ENCODE data around the gene AKAP13. TPM values are rescaled to one million over a fixed set of nuclear protein-coding genes. Genes with fewer than 3 reads are reported as not detected.
"Not testable (repeated sequence)": the region's sequence is repeated elsewhere in the genome, so short reads cannot be mapped to it uniquely, and the experiment has no call there.

AKAP13 gene
- total RNA-seq, 2 experiments from 2014 or later, result 198 to 220 TPM

- Mint-ChIP-seq H3K36me3 (peaks cover 32% of the 10 kb centered on the region), H3K27ac (no peak overlapping the region), H3K4me3 (no peak overlapping the region), H3K9me3 (no peaks in the 10 kb centered on the region), H3K27me3 (no peaks in the 10 kb centered on the region), H3K4me1 (peaks cover 8% of the 10 kb centered on the region)
- DNase-seq (no peak), ATAC-seq (ENCODE audit: low read depth) (no peak)
- POLR2A ChIA-PET, result no interaction called here
Measured at GRCh38 chr15:85639752-85640381, 259.5 kb downstream of the AKAP13 start.

GRCh38 chr15:85642065-85642692 is 261.8 kb downstream of the AKAP13 start:
- Mint-ChIP-seq H3K27me3 (no peaks in the 10 kb centered on the region), H3K27ac (no peak overlapping the region), H3K4me3 (no peak overlapping the region), H3K36me3 (peaks cover 31% of the 10 kb centered on the region), H3K4me1 (peaks cover 19% of the 10 kb centered on the region), H3K9me3 (no peaks in the 10 kb centered on the region)
- ATAC-seq (ENCODE audit: low read depth) (no peak), DNase-seq (no peak)
- POLR2A ChIA-PET, result interaction anchor here (0.6 kb wide), 1 partner anchor 45 kb away, joined by 3 read pairs; no protein-coding TSS in a partner anchor

- POLR2A ChIA-PET, result no interaction called here
- DNase-seq, result no peak
- no peaks in the 10 kb centered on the region for H3K27me3 Mint-ChIP-seq
- H3K4me1 Mint-ChIP-seq, result peaks cover 20% of the 10 kb centered on the region
- H3K9me3 Mint-ChIP-seq, result no peaks in the 10 kb centered on the region
- H3K36me3 Mint-ChIP-seq, result peaks cover 29% of the 10 kb centered on the region
- ATAC-seq (ENCODE audit: low read depth), result no peak
- no peak overlapping the region for H3K27ac Mint-ChIP-seq
- no peak overlapping the region for H3K4me3 Mint-ChIP-seq
Measured at GRCh38 chr15:85642693-85643066, 262.3 kb downstream of the AKAP13 start.

- Mint-ChIP-seq H3K4me1 (peaks cover 31% of the 10 kb centered on the region), H3K4me3 (peak overlapping the region; percentile 35), H3K36me3 (peaks cover 20% of the 10 kb centered on the region)
Measured at GRCh38 chr15:85646538-85647091, 266.2 kb downstream of the AKAP13 start.

GRCh38 chr15:85649372-85649771 is 269.0 kb downstream of the AKAP13 start:
- Mint-ChIP-seq H3K27me3 (no peaks in the 10 kb centered on the region), H3K4me3 (peak overlapping the region; percentile 40)
- DNase-seq, result no peak

More at GRCh38 chr15:85646538-85647091, 266.2 kb downstream of the AKAP13 start:
- peak; percentile 80 for ATAC-seq (ENCODE audit: low read depth)
- DNase-seq, result no peak
- POLR2A ChIA-PET, result interaction anchor here (0.9 to 3.9 kb wide), 4 partner anchors 21 to 44 kb away, joined by 3 to 25 read pairs (median 5); no protein-coding TSS in a partner anchor
- no peaks in the 10 kb centered on the region for H3K9me3 Mint-ChIP-seq
- peak overlapping the region; percentile 57 for H3K27ac Mint-ChIP-seq
- no peaks in the 10 kb centered on the region for H3K27me3 Mint-ChIP-seq

GRCh38 chr15:85651548-85651947 is 271.1 kb downstream of the AKAP13 start:
- no peak for ATAC-seq (ENCODE audit: low read depth)
- no peak overlapping the region for H3K27ac Mint-ChIP-seq
- DNase-seq, result no peak
- H3K27me3 Mint-ChIP-seq, result no peaks in the 10 kb centered on the region
- no peaks in the 10 kb centered on the region for H3K9me3 Mint-ChIP-seq
- POLR2A ChIA-PET, result no interaction called here
- peaks cover 19% of the 10 kb centered on the region for H3K4me1 Mint-ChIP-seq
- H3K36me3 Mint-ChIP-seq, result peaks cover 22% of the 10 kb centered on the region
- no peak overlapping the region for H3K4me3 Mint-ChIP-seq

More at GRCh38 chr15:85649372-85649771, 269.0 kb downstream of the AKAP13 start:
- peak; percentile 67 for ATAC-seq (ENCODE audit: low read depth)
- Mint-ChIP-seq H3K4me1 (peaks cover 35% of the 10 kb centered on the region), H3K36me3 (peaks cover 25% of the 10 kb centered on the region), H3K27ac (peak overlapping the region; percentile 86), H3K9me3 (no peaks in the 10 kb centered on the region)
- POLR2A ChIA-PET, result interaction anchor here (1.3 kb wide), 1 partner anchor 41 kb away, joined by 3 read pairs; no protein-coding TSS in a partner anchor

- H3K4me1 Mint-ChIP-seq, result peaks cover 14% of the 10 kb centered on the region
- DNase-seq, result no peak
- no peaks in the 10 kb centered on the region for H3K27me3 Mint-ChIP-seq
- ATAC-seq (ENCODE audit: low read depth), result no peak
- H3K36me3 Mint-ChIP-seq, result peaks cover 16% of the 10 kb centered on the region
- POLR2A ChIA-PET, result no interaction called here
- H3K27ac Mint-ChIP-seq, result no peak overlapping the region
- no peaks in the 10 kb centered on the region for H3K9me3 Mint-ChIP-seq
- H3K4me3 Mint-ChIP-seq, result no peak overlapping the region
Measured at GRCh38 chr15:85652457-85652856, 272.1 kb downstream of the AKAP13 start.

GRCh38 chr15:85657132-85657531 is 276.7 kb downstream of the AKAP13 start:
- Mint-ChIP-seq H3K9me3 (no peaks in the 10 kb centered on the region), H3K4me1 (peaks cover 2% of the 10 kb centered on the region), H3K27ac (no peak overlapping the region), H3K27me3 (no peaks in the 10 kb centered on the region), H3K36me3 (peaks cover 13% of the 10 kb centered on the region), H3K4me3 (no peak overlapping the region)
- POLR2A ChIA-PET, result interaction anchor here (0.6 kb wide), 1 partner anchor 10 kb away, joined by 5 read pairs; no protein-coding TSS in a partner anchor
- no peak for ATAC-seq (ENCODE audit: low read depth)
- DNase-seq, result no peak

GRCh38 chr15:85658816-85659215 is 278.4 kb downstream of the AKAP13 start:
- H3K36me3 Mint-ChIP-seq, result peaks cover 17% of the 10 kb centered on the region
- DNase-seq, result no peak
- no peak for ATAC-seq (ENCODE audit: low read depth)
- H3K4me3 Mint-ChIP-seq, result no peak overlapping the region
- H3K4me1 Mint-ChIP-seq, result no peaks in the 10 kb centered on the region
- no peaks in the 10 kb centered on the region for H3K27me3 Mint-ChIP-seq
- H3K9me3 Mint-ChIP-seq, result no peaks in the 10 kb centered on the region
- H3K27ac Mint-ChIP-seq, result no peak overlapping the region
- POLR2A ChIA-PET, result interaction anchor here (0.9 kb wide), 1 partner anchor 31 kb away, joined by 3 read pairs; no protein-coding TSS in a partner anchor

- DNase-seq, result no peak
- peaks cover 38% of the 10 kb centered on the region for H3K36me3 Mint-ChIP-seq
- ATAC-seq (ENCODE audit: low read depth), result no peak
- H3K9me3 Mint-ChIP-seq, result no peaks in the 10 kb centered on the region
- peaks cover 2% of the 10 kb centered on the region for H3K4me1 Mint-ChIP-seq
- H3K27ac Mint-ChIP-seq, result no peak overlapping the region
- POLR2A ChIA-PET, result no interaction called here
- H3K27me3 Mint-ChIP-seq, result no peaks in the 10 kb centered on the region
- no peak overlapping the region for H3K4me3 Mint-ChIP-seq
Measured at GRCh38 chr15:85661859-85662258, 281.5 kb downstream of the AKAP13 start.

- ATAC-seq (ENCODE audit: low read depth); H3K27me3 Mint-ChIP-seq; POLR2A ChIA-PET; H3K9me3 Mint-ChIP-seq; H3K4me3 Mint-ChIP-seq; DNase-seq: not testable (repeated sequence)
- peak overlapping the region; percentile 7 for H3K27ac Mint-ChIP-seq
- H3K4me1 Mint-ChIP-seq, result peaks cover 15% of the 10 kb centered on the region
- peaks cover 41% of the 10 kb centered on the region for H3K36me3 Mint-ChIP-seq
Measured at GRCh38 chr15:85665677-85666076, 285.3 kb downstream of the AKAP13 start.

GRCh38 chr15:85667491-85668424 is 287.4 kb downstream of the AKAP13 start:
- POLR2A ChIA-PET, result interaction anchor here (0.6 to 2.0 kb wide), 6 partner anchors 14 to 85 kb away, joined by 3 to 34 read pairs (median 3); no protein-coding TSS in a partner anchor
- DNase-seq (no peak), ATAC-seq (ENCODE audit: low read depth) (peak; percentile 95)
- no peaks in the 10 kb centered on the region for H3K27me3 Mint-ChIP-seq
- peaks cover 15% of the 10 kb centered on the region for H3K4me1 Mint-ChIP-seq
- no peaks in the 10 kb centered on the region for H3K9me3 Mint-ChIP-seq
- peak overlapping the region; percentile 61 for H3K4me3 Mint-ChIP-seq
- H3K27ac Mint-ChIP-seq, result peak overlapping the region; percentile 83
- H3K36me3 Mint-ChIP-seq, result peaks cover 34% of the 10 kb centered on the region

- H3K4me3 Mint-ChIP-seq, result no peak overlapping the region
- POLR2A ChIA-PET, result no interaction called here
- peaks cover 28% of the 10 kb centered on the region for H3K36me3 Mint-ChIP-seq
- ATAC-seq (ENCODE audit: low read depth) (no peak), DNase-seq (no peak)
- H3K27me3 Mint-ChIP-seq, result no peaks in the 10 kb centered on the region
- no peak overlapping the region for H3K27ac Mint-ChIP-seq
- H3K4me1 Mint-ChIP-seq, result peaks cover 15% of the 10 kb centered on the region
- H3K9me3 Mint-ChIP-seq, result no peaks in the 10 kb centered on the region
Measured at GRCh38 chr15:85671156-85671555, 290.8 kb downstream of the AKAP13 start.
